GM19467 (cell line): ENCODE results near the gene SEMA4A.
"Not testable (repeated sequence)": the region's sequence is repeated elsewhere in the genome, so short reads cannot be mapped to it uniquely, and the experiment has no call there.

Experiments
- ATAC-seq: cut with Tn5 transposase; IDR thresholded peaks from one replicate; pipeline ENCODE4 v1.9.1; 2021; ENCODE audit warnings: mild to moderate bottlenecking, moderate library complexity; ENCODE audit not compliant: unreplicated experiment

SEMA4A gene

DNA sequence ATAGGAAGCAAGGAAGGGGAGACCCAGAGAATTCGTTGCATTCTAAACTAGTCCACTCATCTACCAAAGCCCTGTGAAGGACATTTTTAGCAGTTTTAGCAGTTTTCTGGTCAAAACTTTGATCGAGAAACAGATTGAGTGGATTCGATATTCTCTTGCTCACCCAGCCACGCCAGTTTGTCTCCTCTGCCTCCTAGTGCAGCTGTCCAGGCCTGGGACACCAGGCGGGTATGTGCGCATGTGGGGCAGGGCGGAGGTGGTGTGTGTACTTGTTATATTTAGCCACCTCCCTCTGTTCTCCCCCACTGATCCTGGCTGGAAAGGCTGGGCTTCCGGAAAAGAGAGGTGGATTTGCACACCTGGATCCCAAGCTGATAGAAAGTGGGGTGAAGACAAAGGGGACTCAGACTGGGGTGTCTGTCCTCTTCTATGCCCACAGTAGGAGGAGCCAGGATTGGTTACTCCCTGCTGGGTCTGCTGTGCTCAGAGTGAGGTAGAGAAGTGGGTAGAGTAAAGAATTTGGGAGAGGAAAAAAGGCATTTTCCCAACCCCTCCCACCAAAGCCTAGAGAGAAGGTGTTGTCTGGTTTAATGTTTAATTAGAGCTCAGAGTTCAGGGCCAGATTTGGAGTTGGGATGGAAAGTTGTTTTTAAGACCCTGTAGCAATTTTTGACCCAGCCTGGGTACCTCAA lies 35.1 kb upstream of the SEMA4A start:
- ATAC-seq, result no peak

DNA sequence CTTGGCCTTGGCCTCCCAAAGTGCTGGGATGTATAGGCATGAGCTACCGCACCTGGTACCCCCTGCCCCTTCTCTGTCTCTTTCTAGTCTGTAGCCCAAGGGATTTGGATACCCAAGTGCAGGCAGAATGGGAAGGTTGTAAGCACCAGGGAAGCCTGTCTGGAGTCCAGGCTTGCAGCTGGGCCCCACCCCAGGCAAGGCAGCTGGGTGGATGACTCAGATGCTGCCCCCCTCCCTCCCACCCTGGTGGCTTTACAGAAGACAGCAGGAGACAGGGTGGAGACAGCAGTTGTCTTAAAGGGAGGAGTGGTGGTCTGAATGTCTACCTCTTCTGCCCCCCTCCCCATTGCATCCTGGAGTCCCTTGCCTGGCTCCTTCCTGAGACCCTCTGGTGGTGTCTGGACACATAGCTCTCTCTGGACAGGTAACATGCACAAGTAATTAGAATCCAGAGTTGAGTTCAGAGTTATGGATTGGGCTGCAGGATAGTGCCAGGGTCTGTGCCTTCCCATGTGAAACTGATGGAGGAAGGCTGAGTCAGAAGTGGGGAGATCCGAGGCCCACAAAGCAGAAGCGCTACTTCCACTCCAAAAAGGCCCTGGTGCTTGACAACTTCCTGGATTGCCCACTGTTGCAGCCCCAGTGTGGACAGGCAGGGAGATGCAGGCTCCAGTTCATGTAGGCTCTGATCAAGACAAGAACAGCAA lies 33.7 kb upstream of the SEMA4A start:
- ATAC-seq, result no peak

DNA sequence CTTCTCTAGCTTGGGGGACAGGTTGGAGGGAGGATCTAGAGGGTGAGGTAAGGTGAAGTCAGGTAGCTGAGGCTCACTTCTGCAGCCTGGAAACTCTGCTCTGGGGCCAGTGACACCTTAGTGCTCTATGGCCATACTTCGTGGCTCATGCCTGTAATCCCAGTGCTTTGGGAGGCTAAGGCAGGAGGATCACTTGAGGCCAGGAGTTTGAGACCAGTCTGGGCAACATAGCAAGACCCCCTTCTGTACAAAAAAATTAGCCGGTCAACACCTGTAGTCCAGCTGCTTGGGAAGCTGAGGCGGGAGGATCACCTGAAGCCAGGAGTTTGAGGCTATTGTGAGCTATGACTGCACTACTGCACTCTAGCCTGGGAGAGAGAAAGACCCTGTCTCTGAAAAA lies 33.1 kb upstream of the SEMA4A start:
- no peak for ATAC-seq

DNA sequence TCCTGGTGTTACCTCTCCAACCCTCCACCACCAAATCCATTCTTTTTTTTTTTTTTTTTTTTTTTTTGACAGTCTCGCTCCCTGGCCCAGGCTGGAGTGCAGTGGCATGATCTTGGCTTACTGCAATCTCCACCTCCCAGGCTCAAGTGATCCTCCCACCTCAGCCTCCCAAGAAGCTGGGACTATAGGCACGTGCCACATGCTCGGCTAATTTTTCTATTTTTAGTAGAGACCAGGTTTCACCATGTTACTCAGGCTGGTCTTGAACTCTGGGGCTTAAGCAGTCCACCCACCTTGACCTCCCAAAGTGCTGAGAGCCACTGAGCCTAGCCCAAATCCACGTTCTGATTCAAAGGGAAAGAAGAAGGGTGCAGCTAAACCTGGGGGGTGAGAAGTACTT lies 32.4 kb upstream of the SEMA4A start:
- ATAC-seq, result not testable (repeated sequence)

DNA sequence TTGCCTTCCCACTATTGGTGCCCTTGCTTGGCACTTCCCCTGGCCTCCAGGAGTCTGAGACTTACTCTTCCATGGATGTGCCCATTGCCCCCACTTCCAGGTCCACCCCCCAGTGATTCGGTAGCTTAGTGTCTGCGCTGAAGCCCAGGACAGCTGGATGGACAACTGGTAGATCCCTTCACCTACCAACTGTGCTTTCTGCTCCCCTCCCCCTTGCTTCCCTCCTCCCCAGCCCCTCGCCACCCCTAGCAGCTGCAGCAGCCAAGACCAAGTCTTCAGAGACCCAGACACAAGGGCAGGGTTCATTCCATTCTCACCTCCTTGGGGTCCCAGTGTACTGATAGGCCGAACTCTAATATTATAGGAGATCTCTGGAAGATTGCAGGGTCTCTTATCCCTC lies 31.9 kb upstream of the SEMA4A start:
- ATAC-seq, result no peak

DNA sequence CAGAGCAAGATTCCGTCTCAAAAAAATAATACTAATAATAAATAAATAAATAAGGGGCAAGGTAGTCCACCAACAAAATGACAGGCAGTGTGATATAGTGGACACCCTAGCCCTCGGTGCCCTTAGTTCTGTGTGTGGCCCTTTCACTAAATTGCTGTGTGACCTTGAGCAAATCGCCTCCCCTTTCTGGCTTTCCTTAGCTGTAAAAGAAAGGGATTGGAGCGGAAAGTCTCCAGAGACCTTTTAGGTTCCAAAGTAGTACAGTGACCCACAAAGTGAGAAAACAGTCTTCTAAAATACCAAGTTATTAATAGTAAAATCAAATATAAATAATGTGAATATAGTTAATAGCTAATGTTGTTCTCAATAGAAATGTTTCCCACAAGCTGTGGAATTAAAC lies 31.3 kb upstream of the SEMA4A start:
- ATAC-seq, result no peak

DNA sequence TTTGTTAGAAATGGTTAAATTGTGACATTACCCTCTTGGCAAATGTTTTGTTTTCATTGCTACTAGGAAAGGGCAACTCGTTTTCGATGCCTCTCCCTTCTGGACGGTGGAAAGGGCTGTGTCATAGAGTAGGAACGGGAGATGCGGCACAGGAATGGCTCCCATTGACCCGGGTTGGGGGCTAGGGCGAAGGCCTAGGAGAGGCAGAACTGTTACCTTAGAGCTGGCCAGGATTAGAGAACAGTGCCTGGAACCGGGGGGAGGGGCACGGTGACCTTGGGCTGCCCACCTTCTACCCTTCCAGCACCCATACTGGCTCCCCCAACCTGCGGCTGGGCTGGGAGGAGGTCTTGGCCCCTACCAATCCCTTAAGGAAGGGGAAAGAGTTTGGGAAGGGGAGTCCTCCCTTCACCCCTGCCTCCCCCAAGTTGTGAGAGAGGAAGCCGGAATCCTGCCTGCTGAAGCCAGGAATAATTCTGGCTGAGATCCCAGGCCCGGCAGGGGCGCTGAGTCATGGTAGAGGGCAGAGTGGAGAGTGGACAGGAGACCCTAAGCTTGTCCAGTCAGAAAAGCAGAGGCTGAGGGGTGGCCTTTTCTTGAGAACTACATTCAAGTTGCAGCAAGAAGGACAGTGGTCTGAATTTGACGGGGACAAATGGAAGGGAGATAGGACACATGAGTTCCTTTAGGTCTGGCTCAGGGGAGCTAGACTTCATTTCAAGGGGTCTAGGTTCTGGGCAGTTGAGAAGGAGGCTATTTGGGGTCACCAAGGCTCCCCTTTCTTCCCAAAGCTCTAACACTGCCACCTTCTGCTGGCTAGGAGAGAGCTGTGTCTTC lies 30.6 kb upstream of the SEMA4A start:
- ATAC-seq, result no peak

DNA sequence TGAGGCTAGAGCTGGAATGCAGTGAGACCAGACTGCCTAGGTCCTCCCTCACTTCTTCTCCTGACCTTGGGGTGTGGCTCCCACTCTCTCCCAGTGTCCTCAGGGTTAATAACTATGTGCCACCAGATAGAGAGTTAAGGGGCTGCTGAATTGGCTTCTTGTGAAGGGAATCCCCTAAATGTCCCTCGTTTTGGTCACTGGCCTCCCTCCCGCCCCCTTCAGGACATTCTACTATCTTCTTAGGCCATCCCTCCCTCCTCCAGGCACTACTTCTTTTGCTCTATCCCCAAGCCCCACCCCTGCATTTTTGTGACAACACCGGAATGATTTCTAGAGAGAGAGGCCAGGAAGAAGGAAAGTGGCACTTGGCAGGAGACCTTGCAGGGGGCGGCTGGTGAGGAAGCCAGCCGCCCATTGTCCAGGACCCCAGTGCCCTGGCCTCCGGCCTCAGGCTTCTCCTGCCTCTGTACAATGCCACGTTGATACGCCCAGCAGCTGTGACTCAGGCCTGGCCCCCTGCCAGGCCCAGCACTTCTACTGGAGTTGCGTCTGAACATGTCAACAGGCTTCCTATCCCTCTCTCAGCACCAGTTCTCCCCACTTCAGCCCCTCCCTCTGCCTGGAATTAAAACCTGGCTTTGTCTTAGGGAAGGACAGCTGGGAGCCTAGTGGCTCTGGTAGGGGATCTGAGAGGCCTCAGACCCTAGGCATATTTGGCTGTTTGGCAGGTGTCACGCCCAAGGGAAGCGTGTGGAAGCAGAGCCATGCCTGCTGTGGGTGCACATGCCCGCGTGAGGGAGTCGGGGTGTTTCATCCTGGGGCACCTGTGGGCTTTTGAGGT lies 29.8 kb upstream of the SEMA4A start:
- ATAC-seq, result no peak

DNA sequence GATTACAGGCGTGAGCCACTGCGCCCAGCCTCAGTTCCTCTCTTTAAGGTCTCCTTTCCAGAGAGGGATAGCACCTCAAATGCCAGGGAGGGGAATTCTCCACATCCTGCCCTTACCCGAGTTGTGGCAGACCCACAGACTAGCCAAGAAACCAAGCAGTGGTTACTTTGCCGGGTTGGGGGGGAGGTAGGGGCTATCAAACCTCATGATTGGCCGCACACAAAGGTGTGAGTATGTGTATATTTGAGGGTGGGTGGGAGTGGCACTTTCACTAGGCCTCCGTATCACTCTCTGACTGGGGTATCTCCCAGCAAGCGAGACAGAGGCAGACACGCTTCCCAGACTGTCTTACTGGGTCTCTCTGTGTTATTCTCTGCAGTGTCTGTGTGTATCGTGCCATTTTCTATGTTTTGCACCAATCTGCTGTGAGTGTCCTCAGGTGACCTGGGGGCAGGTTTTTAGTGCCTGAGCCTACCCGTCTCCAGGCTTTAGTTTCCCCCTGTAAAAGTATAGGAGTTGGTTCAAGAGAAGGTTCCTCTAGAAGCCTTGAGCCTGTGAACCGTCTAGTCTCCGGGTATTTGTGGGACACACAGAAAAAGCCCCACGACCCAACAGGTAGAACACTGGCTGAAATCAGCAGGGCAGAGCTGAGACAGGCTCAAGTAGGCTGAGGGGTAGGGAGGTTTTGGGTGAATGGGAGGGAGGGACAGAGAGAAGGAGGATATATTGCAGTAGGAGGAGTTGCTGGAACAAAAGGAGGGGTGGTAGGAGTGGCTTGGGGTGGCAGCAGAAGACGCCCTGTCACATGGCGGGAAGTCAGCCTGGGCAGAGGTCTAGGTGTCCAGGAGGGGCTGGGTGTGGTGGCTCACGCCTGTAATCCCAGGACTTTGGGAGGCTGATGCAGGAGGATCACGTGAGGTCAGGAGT lies 28.6 kb upstream of the SEMA4A start:
- ATAC-seq, result no peak

DNA sequence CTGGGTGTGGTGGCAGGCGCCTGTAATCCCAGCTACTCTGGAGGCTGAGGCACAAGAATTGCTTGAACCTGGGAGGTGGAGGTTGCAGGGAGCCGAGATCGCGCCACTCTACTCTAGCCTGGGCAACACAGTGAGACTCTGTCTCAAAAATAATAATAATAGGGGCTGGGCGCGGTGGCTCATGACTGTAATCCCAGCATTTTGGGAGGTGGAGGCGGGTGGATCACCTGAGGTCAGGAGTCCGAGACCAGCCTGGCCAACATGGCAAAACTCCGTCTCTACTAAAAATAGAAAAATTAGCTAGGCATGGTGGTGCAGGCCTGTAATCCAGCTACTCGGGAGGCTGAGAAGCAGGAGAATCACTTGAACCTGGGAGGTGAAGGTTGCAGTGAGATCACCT lies 27.8 kb upstream of the SEMA4A start:
- not testable (repeated sequence) for ATAC-seq

DNA sequence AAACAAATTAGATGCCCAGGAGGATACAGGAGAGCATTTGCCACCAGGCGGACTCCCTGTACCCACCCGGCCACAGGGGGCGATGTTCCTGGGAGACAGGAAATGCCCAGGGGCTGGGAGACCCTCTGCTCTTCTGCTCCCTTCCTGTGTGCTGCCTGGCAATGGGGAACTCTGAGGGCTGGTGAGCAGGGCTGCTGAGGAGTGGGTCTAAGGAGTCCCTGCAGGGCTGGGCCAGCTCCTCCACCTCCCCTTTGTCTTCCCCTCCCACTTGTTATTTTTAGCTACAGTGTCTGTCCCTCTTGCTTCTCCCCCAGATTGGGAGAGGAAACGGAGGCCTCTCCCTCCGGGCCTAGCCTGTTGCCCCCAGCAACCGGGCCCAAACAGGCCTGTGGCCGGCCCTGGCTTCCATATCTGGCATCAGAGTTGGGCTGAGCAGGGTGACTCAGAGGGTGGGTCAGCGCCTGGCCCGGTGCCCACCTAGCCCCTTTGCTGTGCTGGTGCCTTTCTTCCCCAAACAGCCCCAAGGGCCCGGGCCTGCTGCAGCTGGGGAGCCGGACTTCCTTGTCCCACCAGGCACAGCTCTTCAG lies 27.2 kb upstream of the SEMA4A start:
- peak; percentile 47 for ATAC-seq

DNA sequence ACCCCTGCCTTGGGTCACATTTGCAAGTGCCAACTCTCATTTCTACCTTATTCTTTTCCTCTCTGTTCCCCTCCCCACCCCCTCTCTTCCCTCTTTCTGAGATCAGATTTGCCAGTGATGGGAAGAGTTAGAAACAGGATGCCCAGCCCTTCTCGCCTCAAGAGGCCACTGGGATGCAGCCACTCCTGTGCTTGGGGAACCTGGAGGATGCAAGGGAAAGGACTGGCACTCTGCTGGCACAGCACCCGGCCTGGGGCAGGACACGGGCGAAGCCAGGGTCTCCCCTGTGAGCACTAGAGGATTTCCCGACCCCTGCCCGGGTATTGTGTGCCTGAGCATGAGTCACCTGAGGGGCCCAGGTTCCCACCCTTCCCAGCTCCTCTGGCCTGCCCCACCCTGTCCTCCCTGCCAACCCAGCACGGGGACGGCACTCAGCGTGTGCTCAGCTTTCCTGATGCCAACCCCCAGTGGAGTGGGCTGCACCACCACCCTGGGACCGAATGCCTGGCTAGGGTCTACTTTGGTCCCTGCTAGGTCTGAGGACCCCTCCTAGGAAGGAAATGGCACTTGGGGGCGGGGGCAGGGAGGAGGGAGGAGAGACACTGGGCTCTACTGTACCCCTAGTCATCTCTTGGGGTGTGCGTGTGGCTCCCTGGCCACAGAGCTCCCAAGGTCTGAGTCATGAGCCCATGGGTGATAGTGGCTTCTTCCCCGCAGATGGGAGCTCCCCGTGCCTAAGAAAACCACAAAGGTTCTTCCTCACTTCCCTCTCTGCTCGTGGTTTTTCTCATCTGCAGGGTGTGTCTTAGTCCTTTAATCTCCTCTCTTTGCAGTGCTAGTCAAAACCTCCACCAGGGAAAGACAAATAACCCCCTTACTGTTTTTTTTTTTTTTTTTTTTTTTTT lies 26.5 kb upstream of the SEMA4A start:
- ATAC-seq, result peak; percentile 40

DNA sequence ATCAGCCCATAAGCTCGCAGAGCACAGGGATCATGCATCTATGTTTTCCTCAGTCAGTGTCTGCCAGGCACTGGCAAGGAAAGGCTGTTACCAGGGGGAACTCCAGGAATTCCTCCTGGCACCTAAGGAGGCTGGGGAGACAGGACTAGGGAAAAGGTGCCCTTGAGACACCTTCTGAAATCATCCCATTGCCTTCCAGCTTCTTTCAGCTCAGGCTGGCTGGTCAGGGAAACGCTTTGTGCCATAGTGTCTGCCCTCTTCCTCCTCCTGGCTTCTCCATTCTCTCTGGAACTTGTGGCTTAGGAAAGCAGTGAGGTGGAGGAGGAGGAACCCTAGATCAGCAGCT lies 25.1 kb upstream of the SEMA4A start:
- no peak for ATAC-seq

DNA sequence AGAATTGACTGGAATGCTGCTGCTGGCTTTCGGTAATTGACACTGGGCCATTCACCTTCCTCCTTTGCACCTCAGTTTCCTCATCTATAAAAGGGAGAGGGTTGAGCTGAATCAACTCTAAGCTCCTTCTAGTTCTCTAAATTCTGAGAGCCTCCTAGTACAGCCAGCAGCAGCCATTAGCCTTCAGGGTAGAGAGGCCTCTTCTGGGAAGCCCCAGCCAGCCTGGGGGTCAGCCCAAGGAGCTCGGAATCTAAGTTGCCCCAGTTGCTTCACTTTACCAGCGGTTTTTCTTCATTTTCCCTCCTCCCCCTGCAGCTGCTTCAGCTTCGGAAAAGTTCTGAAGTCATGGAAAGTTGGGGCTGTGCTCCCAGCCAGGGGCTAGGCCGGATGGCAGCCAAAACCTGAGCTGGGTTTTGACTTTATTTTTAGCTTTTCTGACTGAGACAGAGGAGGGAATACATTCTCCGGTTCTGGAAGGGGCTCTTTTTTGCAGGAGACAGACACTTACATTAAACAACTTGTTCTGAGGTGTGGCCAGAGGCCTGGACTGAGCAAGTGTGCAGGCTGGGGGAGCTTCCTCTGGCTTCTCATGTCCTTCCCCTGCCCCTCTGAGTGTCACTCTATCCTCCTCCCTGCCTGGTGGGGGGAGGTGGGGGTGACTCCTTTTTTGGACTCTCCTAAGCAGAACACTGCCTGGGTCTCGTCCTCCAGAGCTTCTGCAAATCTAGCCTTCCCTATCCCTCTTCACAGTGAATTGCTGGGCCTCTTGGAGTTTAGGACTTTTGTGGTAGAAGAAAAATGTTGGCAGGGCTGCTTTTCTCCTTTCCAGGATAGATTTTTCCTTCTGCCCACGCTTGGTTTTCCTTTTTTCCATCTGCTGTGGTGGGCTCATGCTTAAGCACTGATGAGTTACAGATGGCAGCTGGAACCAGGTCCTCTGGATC lies 24.5 kb upstream of the SEMA4A start:
- no peak for ATAC-seq

DNA sequence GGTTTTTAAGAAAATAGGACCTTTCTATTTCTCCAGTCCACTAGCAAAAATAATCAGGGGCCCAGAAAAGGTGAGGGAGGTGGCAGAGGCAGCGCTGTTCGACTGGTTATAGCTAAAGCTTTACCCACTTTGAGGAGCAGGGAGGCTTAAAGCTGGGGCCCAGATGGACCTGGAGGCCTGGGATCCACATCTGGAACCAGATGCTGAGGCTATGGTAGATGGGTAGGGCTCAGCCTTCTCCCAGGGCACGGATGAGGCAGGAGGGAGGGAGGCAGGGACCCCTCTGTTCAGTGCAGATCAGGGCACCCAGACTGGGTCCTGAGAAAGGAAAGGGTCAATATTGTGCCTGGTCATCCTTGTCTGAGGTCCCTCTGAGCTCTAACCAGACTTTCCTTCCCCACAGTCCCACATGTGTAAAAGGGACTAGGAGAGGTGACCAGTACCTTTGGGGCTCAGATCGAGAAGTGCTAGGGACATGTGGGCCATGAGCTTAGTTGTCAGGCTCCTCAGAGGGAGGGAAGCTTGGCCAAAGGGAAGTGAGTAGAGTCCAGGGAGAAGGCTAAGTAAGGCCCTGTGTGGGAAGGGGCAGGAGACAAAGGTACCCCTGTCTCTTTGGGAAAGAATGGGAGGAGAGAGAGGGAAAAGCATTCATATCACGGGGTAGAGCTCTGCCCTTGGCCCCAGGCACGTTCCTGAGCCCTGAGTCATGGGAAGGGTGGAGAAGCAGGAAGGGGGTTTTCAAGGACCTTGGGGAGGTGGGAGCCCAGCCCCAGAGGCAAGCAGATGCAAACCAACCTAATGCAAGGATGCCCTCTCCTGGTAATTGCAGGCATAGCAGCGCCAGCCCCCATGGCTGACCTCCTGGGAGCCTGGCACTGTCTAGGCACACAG lies 23.5 kb upstream of the SEMA4A start:
- ATAC-seq, result no peak

DNA sequence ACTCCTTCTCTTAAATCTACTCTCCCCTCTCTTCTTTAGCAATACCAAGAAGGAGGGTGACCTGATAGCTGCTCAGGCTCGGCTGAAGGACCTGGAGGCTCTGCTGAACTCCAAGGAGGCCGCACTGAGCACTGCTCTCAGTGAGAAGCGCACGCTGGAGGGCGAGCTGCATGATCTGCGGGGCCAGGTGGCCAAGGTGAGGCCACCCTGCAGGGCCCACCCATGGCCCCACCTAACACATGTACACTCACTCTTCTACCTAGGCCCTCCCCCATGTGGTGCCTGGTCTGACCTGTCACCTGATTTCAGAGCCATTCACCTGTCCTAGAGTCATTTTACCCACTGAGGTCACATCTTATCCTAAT lies 22.8 kb upstream of the SEMA4A start:
- no peak for ATAC-seq
